A549 (cell line): Measurements from ENCODE around the gene HHATL. TPM values are rescaled to one million over a fixed set of nuclear protein-coding genes. Genes with fewer than 3 reads are reported as not detected.

Experiments
- ATAC-seq, 2 experiments: fragments of 200-7000 bp in 1 of 2; fragments of >200 bp in 1 of 2; cut with Nextera tagmentation in 1 of 2; cut with Tn5 transposase in 1 of 2; 3 replicates each; pipeline versions ENCODE4 v1.8.0 to v1.9.1; 2018 to 2020; ENCODE audit warnings: mild to moderate bottlenecking in 1 of 2, moderate library complexity in 1 of 2
- CTCF ChIA-PET: fragments of 300-600 bp; sonication (Branson Sonifier 250); formaldehyde crosslinking; extraction: SDS; loops from one replicate; lab custom pipeline; 2021; ENCODE audit warnings: antibody characterized with exemption, inconsistent platforms; lab: Yijun Ruan, JAX
- POLR2A ChIA-PET: fragments of 350-600 bp; formaldehyde crosslinking; extraction: SDS; loops from one replicate; lab custom pipeline; 2021; ENCODE audit warnings: antibody characterized with exemption, inconsistent platforms; lab: Yijun Ruan, JAX
- DNase-seq, 2 experiments: peaks; one replicate each; pipeline versions ENCODE4 v3.0.0 to v3.0.0-alpha.2; 2011 to 2016; ENCODE audit warnings: low read depth in 1 of 2, low spot score in 1 of 2
- FAIRE-seq: peaks from 2 replicates; lab custom pipeline; 2011; peaks lifted over from hg19 to GRCh38; lab: Jason Lieb, UNC
- H3K27ac ChIP-seq, 2 experiments: fragments of >200 bp; sonication (Bioruptor Twin); formaldehyde crosslinking; 3 replicates each; pipeline ENCODE4 v1.5.1; 2016 to 2017
- H3K4me1 ChIP-seq: fragments of >200 bp; sonication (Bioruptor Twin); formaldehyde crosslinking; 3 replicates; pipeline ENCODE4 v1.6.1; 2016
- H3K4me2 ChIP-seq: fragments of >200 bp; sonication (Bioruptor Twin); formaldehyde crosslinking; 3 replicates; pipeline ENCODE4 v1.6.1; 2016
- H3K4me3 ChIP-seq: fragments of >200 bp; sonication (Bioruptor Twin); formaldehyde crosslinking; 3 replicates; pipeline ENCODE4 v1.5.1; 2016
- H3K9me3 ChIP-seq: fragments of >200 bp; sonication (Bioruptor Twin); formaldehyde crosslinking; 3 replicates; pipeline ENCODE4 v1.6.1; 2016
- BCL3 ChIP-seq: fragments of >200 bp; sonication (Bioruptor Twin); formaldehyde crosslinking; IDR thresholded peaks from 3 replicates; pipeline ENCODE4 v1.6.1; 2016
- CHD4 ChIP-seq: fragments of 200-600 bp; sonication (generic); IDR thresholded peaks from 2 replicates; pipeline ENCODE4 v1.6.1; 2016; ENCODE audit warnings: antibody characterized with exemption, mild to moderate bottlenecking, borderline replicate concordance
- EHF ChIP-seq: fragments of 250-450 bp; sonication (Bioruptor Pico); IDR thresholded peaks from 2 replicates; pipeline ENCODE4 v1.5.0; 2020; ENCODE audit warnings: mild to moderate bottlenecking
- EHMT2 ChIP-seq: fragments of 200-600 bp; sonication (generic); IDR thresholded peaks from 2 replicates; pipeline ENCODE4 v1.6.1; 2016; ENCODE audit warnings: antibody characterized with exemption, low read depth, mild to moderate bottlenecking, moderate library complexity
- EP300 ChIP-seq, 2 experiments: fragments of >200 bp; sonication (Bioruptor Twin); formaldehyde crosslinking; IDR thresholded peaks; 2 replicates in 1 of 2; 3 replicates in 1 of 2; pipeline ENCODE4 v1.6.1; 2016 to 2017
- ESRRA ChIP-seq: fragments of 150-350 bp; IDR thresholded peaks from 2 replicates; pipeline ENCODE4 v1.6.1; 2014; ENCODE audit warnings: mild to moderate bottlenecking, low read length, borderline replicate concordance
- FOSB ChIP-seq: fragments of 250-450 bp; sonication (Bioruptor Pico); IDR thresholded peaks from 2 replicates; pipeline ENCODE4 v1.5.0; 2020; ENCODE audit warnings: mild to moderate bottlenecking, moderate library complexity
- GATA3 ChIP-seq: IDR thresholded peaks from 2 replicates; pipeline ENCODE4 v1.6.1; 2012; ENCODE audit warnings: borderline replicate concordance
- HDAC2 ChIP-seq: fragments of 200-600 bp; sonication (generic); IDR thresholded peaks from 2 replicates; pipeline ENCODE4 v1.6.1; 2016
- HES2 ChIP-seq: fragments of >200 bp; sonication (Bioruptor Twin); formaldehyde crosslinking; IDR thresholded peaks from 2 replicates; pipeline ENCODE4 v1.6.1; 2016
- HOXA7 ChIP-seq: fragments of 250-450 bp; sonication (Bioruptor Pico); IDR thresholded peaks from 2 replicates; pipeline ENCODE4 v1.5.0; 2020; ENCODE audit warnings: mild to moderate bottlenecking, moderate library complexity
- HOXB13 ChIP-seq: fragments of 250-450 bp; sonication (Bioruptor Pico); IDR thresholded peaks from 2 replicates; pipeline ENCODE4 v1.5.0; 2020; ENCODE audit warnings: low read depth, mild to moderate bottlenecking, moderate library complexity
- JUN ChIP-seq, 2 experiments: fragments of >200 bp; sonication (Bioruptor Twin); formaldehyde crosslinking; IDR thresholded peaks; 2 replicates in 1 of 2; 3 replicates in 1 of 2; pipeline ENCODE4 v1.6.1; 2016 to 2017
- JUNB ChIP-seq: fragments of >200 bp; sonication (Bioruptor Twin); formaldehyde crosslinking; IDR thresholded peaks from 2 replicates; pipeline ENCODE4 v1.6.1; 2016
- KDM1A ChIP-seq: fragments of 200-600 bp; sonication (generic); IDR thresholded peaks from 2 replicates; pipeline ENCODE4 v1.6.1; 2016; ENCODE audit warnings: low read depth, mild to moderate bottlenecking
- MAFK ChIP-seq: fragments of 450-650 bp; IDR thresholded peaks from 2 replicates; pipeline ENCODE4 v1.6.1; 2014; ENCODE audit not compliant: partially characterized antibody
- NPAS2 ChIP-seq: fragments of 250-450 bp; sonication (Bioruptor Pico); IDR thresholded peaks from 2 replicates; pipeline ENCODE4 v1.8.0; 2022; ENCODE audit warnings: mild to moderate bottlenecking, moderate library complexity, borderline replicate concordance
- PHF8 ChIP-seq: fragments of 200-600 bp; sonication (generic); IDR thresholded peaks from 2 replicates; pipeline ENCODE4 v1.6.1; 2016; ENCODE audit warnings: low read depth, mild to moderate bottlenecking, antibody characterized with exemption, moderate library complexity, borderline replicate concordance
- POLR2A ChIP-seq: IDR thresholded peaks from 2 replicates; pipeline ENCODE4 v1.6.1; 2012; ENCODE audit warnings: mild to moderate bottlenecking, low read length
- RCOR1 ChIP-seq: fragments of 150-350 bp; IDR thresholded peaks from 2 replicates; pipeline ENCODE4 v1.6.1; 2014; ENCODE audit warnings: antibody characterized with exemption, low read length, low read depth
- RNF2 ChIP-seq: fragments of 200-600 bp; sonication (generic); IDR thresholded peaks from 2 replicates; pipeline ENCODE4 v1.6.1; 2016; ENCODE audit warnings: low read depth, mild to moderate bottlenecking, antibody characterized with exemption, moderate library complexity, borderline replicate concordance
- SMC3 ChIP-seq: fragments of >200 bp; sonication (Bioruptor Twin); formaldehyde crosslinking; IDR thresholded peaks from 3 replicates; pipeline ENCODE4 v1.6.1; 2018; ENCODE audit warnings: inconsistent platforms
- SREBF2 ChIP-seq: fragments of 450-650 bp; IDR thresholded peaks from 2 replicates; pipeline ENCODE4 v1.6.1; 2014; ENCODE audit warnings: mild to moderate bottlenecking, moderate library complexity
- USF2 ChIP-seq: fragments of 450-650 bp; IDR thresholded peaks from 2 replicates; pipeline ENCODE4 v1.6.1; 2014; ENCODE audit warnings: antibody characterized with exemption
- ZC3H11A ChIP-seq: fragments of 450-650 bp; IDR thresholded peaks from 2 replicates; pipeline ENCODE4 v1.6.1; 2014; ENCODE audit warnings: antibody characterized with exemption, mild to moderate bottlenecking
- ZNF302 ChIP-seq: fragments of 250-450 bp; sonication (Bioruptor Pico); IDR thresholded peaks from 2 replicates; pipeline ENCODE4 v1.9.0; 2021; ENCODE audit warnings: inconsistent platforms, mild to moderate bottlenecking, moderate library complexity
- ZSCAN20 ChIP-seq: fragments of 250-450 bp; sonication (Bioruptor Pico); IDR thresholded peaks from 2 replicates; pipeline ENCODE4 v1.8.0; 2022; ENCODE audit warnings: mild to moderate bottlenecking, moderate library complexity
- WGBS: methylation state at CpG from one replicate; pipeline ENCODE4 v1.1.6; 2017; ENCODE audit errors: missing lambda C conversion rate; 5-methylcytosine and 5-hydroxymethylcytosine counted together
- polyA plus RNA-seq, 4 experiments: library from polyadenylated mRNA; depleted of rRNA in 3 of 4; stranded (reverse); fragments of >200 nt; fragmentation: RNase III in 1 of 4; extraction: RNeasy Plus Mini Kit Qiagen cat#74134 plus additional on column Dnase treatment in 1 of 4; gene quantifications; 2 replicates in 3 of 4; 3 replicates in 1 of 4; pipeline ENCODE4 v1.2.3, GENCODE V29; 2011 to 2017

The HHATL gene
- polyA plus RNA-seq, 2 of the 4 experiments (the other 2 are of a cell fraction), result not detected

DNA sequence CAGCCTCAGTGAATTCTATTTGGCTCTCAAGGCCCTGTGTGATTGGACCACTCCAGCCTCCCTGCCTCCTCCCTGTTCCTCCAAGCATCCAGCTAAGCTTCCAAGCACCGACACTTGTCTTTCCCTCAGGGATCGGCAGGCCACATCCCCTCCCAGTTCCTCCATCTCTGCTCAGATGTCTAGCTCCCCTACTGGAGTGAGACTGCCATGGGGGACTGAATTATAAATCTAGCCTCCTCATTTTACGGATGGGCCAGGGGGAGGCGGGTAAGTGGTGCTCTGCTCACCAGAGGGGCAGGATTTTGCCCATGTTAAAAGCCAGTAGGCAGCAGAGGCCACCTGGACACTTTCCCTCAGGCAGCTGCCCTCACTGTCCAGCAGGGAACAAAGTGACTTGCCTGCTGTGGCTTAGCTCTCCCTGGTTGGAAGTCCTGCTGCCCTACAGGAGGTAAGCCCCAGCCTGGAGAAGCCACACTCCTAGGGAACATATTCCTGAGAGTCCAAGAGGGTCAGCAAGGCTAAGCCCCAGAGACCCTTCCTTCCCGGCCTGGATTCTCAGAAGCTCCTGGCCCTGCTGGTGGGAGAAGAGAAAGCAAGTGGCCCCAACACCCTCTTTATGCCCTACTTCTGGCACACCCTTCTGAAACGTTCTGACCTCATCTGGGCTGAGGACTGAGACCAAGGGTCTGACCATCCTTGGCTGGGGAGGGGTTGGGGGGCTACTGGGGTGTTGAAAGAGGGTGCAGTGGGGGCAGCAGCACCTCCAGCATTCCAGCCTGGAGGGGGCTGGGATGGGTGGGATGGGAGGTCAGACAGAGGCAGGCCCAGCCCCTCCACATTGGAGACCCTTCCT lies 9.1 kb upstream of the HHATL start:
- 24% methylated on average over 5 of the region's 6 CpGs for WGBS
- Histone ChIP-seq H3K4me3 (no peak overlapping the region), H3K9me3 (no peaks in the 10 kb centered on the region), H3K4me2 (no peak overlapping the region), H3K4me1 (no peaks in the 10 kb centered on the region), H3K27ac (no peak overlapping the region)
- TF ChIP-seq EHMT2 (no peak), BCL3 (no peak), GATA3 (no peak), JUN (IDR thresholded peaks at IDR 0.05) (no peak), NPAS2 (CRISPR knock-in tag) (no peak), FOSB (no peak), HOXA7 (CRISPR knock-in tag) (no peak), ZNF302 (CRISPR knock-in tag) (no peak), EP300 (IDR thresholded peaks at IDR 0.05) (no peak), PHF8 (no peak), ZSCAN20 (CRISPR knock-in tag) (no peak), MAFK (no peak), HOXB13 (no peak), EHF (CRISPR knock-in tag) (no peak), ZC3H11A (no peak), HDAC2 (no peak), KDM1A (no peak)
- peak; percentile 78 to 82 for ATAC-seq
- DNase-seq, result peak; percentile 12 to 20
- no peak for FAIRE-seq
- ChIA-PET CTCF (interaction anchor here (0.9 to 1.3 kb wide), 4 partner anchors 10 to 69 kb away, joined by 3 read pairs; partner anchors contain the start of gene HHATL), POLR2A (no interaction called here)

GRCh38 chr3:42710323-42711021 lies 7.9 kb upstream of the HHATL start:
- TF ChIP-seq POLR2A (no peak), RNF2 (no peak), ZNF302 (CRISPR knock-in tag) (no peak), SMC3 (no peak), CHD4 (no peak), ESRRA (no peak), EHF (CRISPR knock-in tag) (no peak), GATA3 (no peak), HES2 (no peak), FOSB (no peak), USF2 (no peak), ZC3H11A (no peak), KDM1A (no peak), MAFK (no peak), NPAS2 (CRISPR knock-in tag) (no peak), RCOR1 (no peak), EHMT2 (no peak), JUN (IDR thresholded peaks at IDR 0.05) (no peak), JUNB (no peak), SREBF2 (no peak)
- no peak for FAIRE-seq
- no peak for DNase-seq
- 43% methylated on average over 7 of the region's 7 CpGs for WGBS
- Histone ChIP-seq H3K4me3 (no peak overlapping the region), H3K4me2 (no peak overlapping the region), H3K4me1 (no peaks in the 10 kb centered on the region), H3K27ac (no peak overlapping the region), H3K9me3 (no peaks in the 10 kb centered on the region)
- CTCF ChIA-PET, result interaction anchor here (0.7 to 1.4 kb wide), 3 partner anchors 49 to 140 kb away, joined by 3 to 4 read pairs (median 4); no protein-coding TSS in a partner anchor
- no peak for ATAC-seq
- POLR2A ChIA-PET, result no interaction called here
